Type B pancreatic cell (in vitro differentiated cells): Measurements from ENCODE around the gene TSPAN6. TPM values are rescaled to one million over a fixed set of nuclear protein-coding genes. Genes with fewer than 3 reads are reported as not detected.

ENCODE experiments used
- DNase-seq: peaks from one replicate; pipeline ENCODE4 v3.0.0; 2021; ENCODE audit warnings: mixed read lengths; ENCODE audit not compliant: unreplicated experiment; ENCODE audit errors: extremely low spot score
- H3K27ac Mint-ChIP-seq: 2 replicates; pipeline ENCODE4 v1.8.0; 2021; ENCODE audit warnings: mild to moderate bottlenecking, mixed read lengths
- H3K27me3 Mint-ChIP-seq: 2 replicates; pipeline ENCODE4 v1.8.0; 2021; ENCODE audit warnings: mixed read lengths
- H3K36me3 Mint-ChIP-seq: 2 replicates; pipeline ENCODE4 v1.8.0; 2021; ENCODE audit warnings: mixed read lengths
- H3K4me1 Mint-ChIP-seq: one replicate; pipeline ENCODE4 v1.8.0; 2021; ENCODE audit warnings: mixed read lengths; ENCODE audit not compliant: unreplicated experiment
- H3K4me3 Mint-ChIP-seq: 2 replicates; pipeline ENCODE4 v1.8.0; 2021; ENCODE audit warnings: mild to moderate bottlenecking, mixed read lengths
- H3K9me3 Mint-ChIP-seq: 2 replicates; pipeline ENCODE4 v1.8.0; 2021; ENCODE audit warnings: mixed read lengths
- long read RNA-seq: library from polyadenylated mRNA; unstranded; transcript quantifications from one replicate; pipeline ENCODE4 v2.0.0, GENCODE V29; 2020
- total RNA-seq: library from RNA; stranded (reverse); gene quantifications from 2 replicates; pipeline ENCODE4 v1.2.1, GENCODE V29; 2021; ENCODE audit warnings: low replicate concordance
- TF ChIP-seq, protein P1 (sequence below): fragments of 200-600 bp; sonication (generic); conservative IDR thresholded peaks from 2 replicates; pipeline ENCODE4 v1.5.0; 2021; ENCODE audit warnings: antibody characterized with exemption, mild to moderate bottlenecking

Gene TSPAN6, protein sequence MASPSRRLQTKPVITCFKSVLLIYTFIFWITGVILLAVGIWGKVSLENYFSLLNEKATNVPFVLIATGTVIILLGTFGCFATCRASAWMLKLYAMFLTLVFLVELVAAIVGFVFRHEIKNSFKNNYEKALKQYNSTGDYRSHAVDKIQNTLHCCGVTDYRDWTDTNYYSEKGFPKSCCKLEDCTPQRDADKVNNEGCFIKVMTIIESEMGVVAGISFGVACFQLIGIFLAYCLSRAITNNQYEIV
- total RNA-seq, result 99.3 and 140 TPM in 2 replicates
- long read RNA-seq, transcript TSPAN6-201 (8 exons, 2,206 nt), result major isoform, 887 of 957 reads
- long read RNA-seq, partial matches to known transcripts, result 19 of 957 reads
- long read RNA-seq, other reads (novel, unspliced or antisense), result 51 of 957 reads

DNA sequence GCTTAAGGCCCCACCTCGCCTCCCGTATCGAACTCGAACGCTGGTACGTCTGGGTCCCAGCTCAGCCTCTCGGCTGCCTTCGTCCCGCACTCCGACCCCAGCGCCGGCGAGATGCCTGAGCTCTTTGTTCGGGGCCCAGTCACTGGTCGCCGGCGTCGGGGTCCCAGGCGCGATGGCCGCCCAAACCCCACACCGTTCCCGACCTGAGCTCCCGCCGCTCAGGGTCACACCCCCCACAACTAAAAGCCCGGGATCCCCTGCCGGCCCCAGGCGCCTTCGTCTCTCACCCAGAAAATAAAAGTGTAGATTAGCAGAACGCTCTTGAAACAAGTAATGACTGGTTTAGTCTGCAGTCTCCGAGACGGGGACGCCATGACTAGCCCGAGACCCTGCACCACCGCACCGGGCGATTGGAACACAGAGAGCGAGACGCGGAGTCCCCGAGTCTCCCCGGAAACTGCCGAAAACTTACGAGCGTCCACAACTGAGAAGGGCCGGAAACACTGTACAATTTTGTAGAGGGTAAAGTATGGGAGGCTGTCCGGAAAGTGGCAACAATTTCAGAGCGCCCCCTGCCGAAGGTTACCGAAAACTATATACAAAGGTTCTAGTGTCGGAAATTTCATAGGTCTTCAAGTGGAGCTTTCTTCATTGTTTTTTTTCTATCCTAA, at the start of gene TSPAN6:
Gene TSPAN6, minus strand, starts transcription at position 486 of the 671 bp plus-strand sequence. Its CDS starts 112 bp downstream, at position 374.
- H3K9me3 Mint-ChIP-seq, result peaks cover 1% of the 10 kb centered on the region
- H3K27me3 Mint-ChIP-seq, result no peaks in the 10 kb centered on the region

DNA sequence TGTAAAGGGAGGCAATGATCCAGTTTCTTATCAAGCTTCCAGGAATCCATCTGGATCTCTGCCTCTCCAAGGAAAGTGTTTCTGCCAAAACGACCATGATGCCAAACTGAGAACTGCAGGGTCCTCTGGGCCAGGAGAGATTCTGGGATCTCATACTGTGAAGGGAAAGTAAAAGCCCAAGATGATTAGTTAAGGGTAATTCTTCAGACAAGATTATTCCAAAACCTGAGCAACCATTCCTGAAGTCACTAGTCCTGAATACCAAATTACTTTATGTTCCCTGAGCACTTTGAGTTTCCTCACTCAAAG, 49.3 kb upstream of the TSPAN6 start:
- H3K4me3 Mint-ChIP-seq, result no peak overlapping the region
- TF ChIP-seq, protein P1, sequence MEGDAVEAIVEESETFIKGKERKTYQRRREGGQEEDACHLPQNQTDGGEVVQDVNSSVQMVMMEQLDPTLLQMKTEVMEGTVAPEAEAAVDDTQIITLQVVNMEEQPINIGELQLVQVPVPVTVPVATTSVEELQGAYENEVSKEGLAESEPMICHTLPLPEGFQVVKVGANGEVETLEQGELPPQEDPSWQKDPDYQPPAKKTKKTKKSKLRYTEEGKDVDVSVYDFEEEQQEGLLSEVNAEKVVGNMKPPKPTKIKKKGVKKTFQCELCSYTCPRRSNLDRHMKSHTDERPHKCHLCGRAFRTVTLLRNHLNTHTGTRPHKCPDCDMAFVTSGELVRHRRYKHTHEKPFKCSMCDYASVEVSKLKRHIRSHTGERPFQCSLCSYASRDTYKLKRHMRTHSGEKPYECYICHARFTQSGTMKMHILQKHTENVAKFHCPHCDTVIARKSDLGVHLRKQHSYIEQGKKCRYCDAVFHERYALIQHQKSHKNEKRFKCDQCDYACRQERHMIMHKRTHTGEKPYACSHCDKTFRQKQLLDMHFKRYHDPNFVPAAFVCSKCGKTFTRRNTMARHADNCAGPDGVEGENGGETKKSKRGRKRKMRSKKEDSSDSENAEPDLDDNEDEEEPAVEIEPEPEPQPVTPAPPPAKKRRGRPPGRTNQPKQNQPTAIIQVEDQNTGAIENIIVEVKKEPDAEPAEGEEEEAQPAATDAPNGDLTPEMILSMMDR, result peak; percentile 21
- no peak overlapping the region for H3K27ac Mint-ChIP-seq
- H3K4me1 Mint-ChIP-seq, result no peaks in the 10 kb centered on the region
- H3K36me3 Mint-ChIP-seq, result no peaks in the 10 kb centered on the region
- peaks cover 3% of the 10 kb centered on the region for H3K27me3 Mint-ChIP-seq
- DNase-seq, result no peak
- no peaks in the 10 kb centered on the region for H3K9me3 Mint-ChIP-seq

More for the DNA sequence above, at the start of gene TSPAN6:
- Mint-ChIP-seq H3K36me3 (no peaks in the 10 kb centered on the region), H3K4me1 (peaks cover 1% of the 10 kb centered on the region), H3K27ac (peak within 1 kb of the TSS; percentile 95), H3K4me3 (peak within 1 kb of the TSS; percentile 98)
- TF ChIP-seq, protein P1, result peak; percentile 74
- DNase-seq, result peak; percentile 81

DNA sequence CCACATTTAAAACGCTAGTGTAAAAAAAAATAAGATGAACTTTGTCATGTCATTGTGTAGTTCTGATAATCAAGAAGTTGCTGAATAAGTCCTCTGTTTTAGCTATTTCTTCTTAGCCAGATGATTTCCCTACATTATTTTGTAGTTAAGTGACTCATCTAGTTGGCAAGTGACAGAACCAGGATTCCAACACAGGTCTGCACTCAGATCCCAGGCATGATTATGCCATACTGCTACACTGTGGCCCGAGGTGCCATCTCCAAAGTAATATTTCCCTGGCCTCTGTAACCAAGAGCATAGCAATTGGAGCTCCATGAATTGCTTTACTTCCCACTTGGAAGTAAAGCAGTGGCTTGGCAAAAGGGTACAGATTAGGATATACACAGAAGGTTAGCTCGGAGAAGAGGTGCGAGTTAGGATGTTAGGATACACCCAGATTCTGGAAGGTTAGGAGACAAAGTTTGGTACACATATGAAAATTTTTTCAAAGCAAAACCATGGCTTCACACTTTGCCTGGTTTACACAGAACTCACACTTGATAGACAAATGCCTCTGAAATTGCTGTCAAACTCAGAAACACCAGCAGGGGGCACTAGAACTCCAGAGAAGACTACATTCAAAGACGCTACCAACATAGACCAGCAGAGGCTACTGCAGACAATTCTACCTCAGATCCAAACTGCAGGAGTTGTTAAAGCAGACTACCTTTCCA, 48.8 kb upstream of the TSPAN6 start:
- TF ChIP-seq, protein P1, result peak; percentile 89
- Mint-ChIP-seq H3K27me3 (peaks cover 3% of the 10 kb centered on the region), H3K4me3 (no peak overlapping the region), H3K36me3 (no peaks in the 10 kb centered on the region), H3K9me3 (no peaks in the 10 kb centered on the region), H3K4me1 (no peaks in the 10 kb centered on the region), H3K27ac (no peak overlapping the region)
- DNase-seq, result peak; percentile 72

DNA sequence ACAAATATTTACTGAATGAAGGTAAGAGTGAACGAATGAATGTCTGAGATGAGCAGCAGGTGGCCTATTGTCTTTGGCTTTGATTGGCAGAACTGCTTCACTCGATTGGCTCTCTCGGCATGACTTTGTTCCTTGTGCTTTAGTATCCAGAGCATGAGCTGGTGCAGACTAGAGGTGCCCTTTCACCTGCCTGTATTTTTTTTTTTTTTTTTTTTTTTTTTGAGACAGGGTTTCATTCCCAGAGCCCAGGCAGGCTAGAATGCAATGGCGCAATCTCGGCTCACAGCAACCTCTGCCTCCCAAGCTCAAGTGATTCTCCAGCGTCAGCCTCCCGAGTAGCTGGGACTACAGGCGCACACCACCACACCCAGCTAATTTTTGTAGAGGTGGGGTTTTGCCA, 46.3 kb upstream of the TSPAN6 start:
- Mint-ChIP-seq H3K27me3 (peaks cover 3% of the 10 kb centered on the region), H3K4me3 (no peak overlapping the region), H3K9me3 (no peaks in the 10 kb centered on the region), H3K4me1 (no peaks in the 10 kb centered on the region), H3K27ac (no peak overlapping the region), H3K36me3 (no peaks in the 10 kb centered on the region)
- TF ChIP-seq, protein P1, result no peak
- DNase-seq, result no peak

DNA sequence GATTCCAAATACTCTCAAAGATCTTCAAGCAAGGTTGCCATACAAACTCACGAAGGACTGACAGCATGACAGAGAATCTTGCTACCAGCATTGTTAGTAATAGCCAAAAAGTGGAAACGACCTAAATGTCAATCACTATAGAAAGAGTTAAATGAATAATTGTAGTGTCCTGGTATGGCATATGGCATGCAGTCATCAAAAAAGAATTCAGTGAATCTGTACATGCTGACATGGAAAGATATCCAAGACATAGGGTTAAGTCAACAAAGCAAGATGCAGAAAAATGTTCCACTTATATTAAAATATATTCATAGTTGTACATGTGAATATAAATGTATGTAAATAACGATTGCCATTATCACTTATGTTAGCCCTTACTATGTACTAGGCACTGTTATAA, 45.0 kb upstream of the TSPAN6 start:
- Mint-ChIP-seq H3K4me1 (no peaks in the 10 kb centered on the region), H3K9me3 (no peaks in the 10 kb centered on the region)
- TF ChIP-seq, protein P1, result no peak

More for the DNA sequence above, 45.0 kb upstream of the TSPAN6 start:
- DNase-seq, result no peak
- Mint-ChIP-seq H3K27me3 (peaks cover 3% of the 10 kb centered on the region), H3K36me3 (no peaks in the 10 kb centered on the region), H3K27ac (no peak overlapping the region), H3K4me3 (no peak overlapping the region)
